Activated CD4-positive, alpha-beta T cell treated with anti-CD3 and anti-CD28 coated beads, Interleukin-2, amount 50 U/mL, for 48 hours (primary cell): ENCODE data around the gene ZNF669.
"Not testable (repeated sequence)": the region's sequence is repeated elsewhere in the genome, so short reads cannot be mapped to it uniquely, and the experiment has no call there.

Experiments
- DNase-seq, 2 experiments: peaks; one replicate each; pipeline ENCODE4 v3.0.0-alpha.2; 2020

Gene ZNF669

GRCh38 chr1:247103859-247104591 is at the start of gene ZNF669:
ZNF669 (minus strand) TSS chr1:247104356; CDS start chr1:247104199, 157 bp downstream.
- DNase-seq, result peak; percentile 93 to 95

- no peak for DNase-seq
These were observed 43.6 kb upstream of the ZNF669 start for GRCh38 chr1:247147781-247148180.

GRCh38 chr1:247147120-247147519 is 43.0 kb upstream of the ZNF669 start:
- DNase-seq, result not testable (repeated sequence)

DNA sequence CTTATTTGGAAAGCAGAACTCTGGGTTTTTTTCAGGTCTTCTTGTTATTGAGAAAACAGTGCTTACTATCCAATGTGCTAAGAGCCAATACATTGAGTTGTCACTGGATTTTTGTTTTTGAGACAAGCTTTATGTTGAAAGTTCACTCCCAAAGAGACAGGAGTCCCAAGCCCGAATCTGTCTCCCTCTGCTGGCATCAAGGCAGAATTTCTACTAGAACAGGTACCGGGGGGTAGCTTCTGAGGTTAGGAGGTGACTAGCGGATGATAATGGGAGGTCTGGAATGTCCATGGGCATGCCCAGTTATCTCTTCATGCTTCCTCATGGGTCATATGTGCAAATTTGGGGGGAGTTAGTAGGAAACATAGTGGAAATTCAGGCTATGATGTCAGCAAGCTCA is 42.5 kb upstream of the ZNF669 start:
- no peak for DNase-seq

DNA sequence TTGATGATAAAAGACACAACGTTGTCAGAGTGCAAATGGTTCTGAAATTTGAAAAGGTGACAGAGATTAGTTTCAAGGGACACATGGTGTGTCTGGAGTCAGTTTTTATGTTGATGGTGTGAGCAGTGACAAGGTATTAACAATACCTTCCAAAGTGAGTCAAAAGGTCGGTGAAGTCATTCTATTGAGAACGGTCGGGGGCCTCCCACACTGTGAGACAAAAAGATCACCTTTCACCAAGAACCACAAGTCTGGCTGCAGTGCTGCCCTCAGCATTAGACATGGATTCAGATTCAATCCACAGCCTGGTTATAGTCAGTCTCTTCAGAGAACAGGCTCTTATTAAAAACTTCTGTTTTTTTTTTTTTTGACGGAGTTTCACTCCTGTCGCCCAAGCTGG is 41.1 kb upstream of the ZNF669 start:
- no peak for DNase-seq

GRCh38 chr1:247139557-247139956 is 35.4 kb upstream of the ZNF669 start:
- DNase-seq, result not testable (repeated sequence)

DNA sequence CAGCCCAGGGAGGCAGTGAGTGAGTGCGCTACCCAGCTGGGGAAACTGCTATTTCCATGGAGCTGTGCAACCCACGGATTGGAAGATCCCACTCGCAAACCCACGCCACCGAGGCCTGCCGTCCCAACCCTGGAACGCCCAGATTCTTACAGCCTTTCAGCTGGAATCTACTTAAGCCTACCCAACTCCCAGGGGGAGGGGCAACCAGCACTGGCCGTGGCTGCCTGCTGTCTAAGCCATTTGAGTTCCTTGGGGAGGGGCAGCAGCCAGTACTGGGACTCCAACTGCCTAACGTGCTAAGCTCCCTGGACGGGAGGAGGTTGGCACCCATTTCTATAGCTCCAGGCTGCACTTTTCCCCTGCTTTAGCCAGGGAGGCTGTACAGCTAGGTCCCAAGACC is 27.1 kb upstream of the ZNF669 start:
- DNase-seq, result no peak

GRCh38 chr1:247127519-247128282 is 23.5 kb upstream of the ZNF669 start:
- not testable (repeated sequence) for DNase-seq

- not testable (repeated sequence) for DNase-seq
These were observed 22.4 kb upstream of the ZNF669 start for GRCh38 chr1:247126601-247127000.

- not testable (repeated sequence) for DNase-seq
These were observed 22.0 kb upstream of the ZNF669 start for GRCh38 chr1:247126166-247126565.

- no peak for DNase-seq
These were observed 17.2 kb upstream of the ZNF669 start for GRCh38 chr1:247121382-247121781.

GRCh38 chr1:247120408-247120668 is 16.2 kb upstream of the ZNF669 start:
- not testable (repeated sequence) for DNase-seq

DNA sequence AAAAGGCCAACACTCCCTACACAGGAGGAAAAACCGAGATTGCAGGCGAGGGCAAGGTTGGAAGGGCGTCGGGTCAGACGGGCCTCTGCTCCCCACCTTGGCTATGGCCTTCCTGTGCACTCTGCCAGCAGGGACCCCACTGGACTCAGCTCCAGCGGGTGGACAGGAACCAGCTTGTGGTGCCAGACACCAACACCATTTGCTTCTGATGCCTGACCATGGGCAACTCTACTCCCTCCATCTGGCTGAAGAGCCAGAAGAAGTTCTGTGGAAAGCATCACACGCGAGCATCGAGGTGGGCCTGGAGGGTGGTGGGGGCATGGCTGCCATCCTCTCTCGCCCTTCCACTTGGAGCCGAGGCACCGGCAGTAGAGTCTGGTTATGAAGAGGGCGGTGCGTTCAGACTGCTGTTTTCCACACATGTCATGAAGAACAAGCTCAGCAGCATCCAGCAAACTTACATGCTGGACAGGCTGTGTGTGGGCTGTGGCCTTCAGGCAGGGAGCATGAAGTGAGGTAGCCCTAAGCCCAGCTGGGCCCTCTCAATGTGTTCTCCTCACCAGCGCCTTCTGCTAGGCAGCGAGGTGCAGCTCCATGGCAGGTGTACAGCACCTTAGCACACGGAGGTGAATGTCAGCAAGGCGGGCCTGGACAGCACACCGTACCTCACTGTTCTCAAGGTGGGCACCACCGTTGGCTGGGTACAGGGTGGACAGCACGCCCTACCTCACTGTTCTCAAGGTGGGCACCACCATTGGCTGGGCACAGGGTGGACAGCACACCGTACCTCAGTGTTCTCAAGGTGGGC is 15.6 kb upstream of the ZNF669 start:
- DNase-seq, result no peak

DNA sequence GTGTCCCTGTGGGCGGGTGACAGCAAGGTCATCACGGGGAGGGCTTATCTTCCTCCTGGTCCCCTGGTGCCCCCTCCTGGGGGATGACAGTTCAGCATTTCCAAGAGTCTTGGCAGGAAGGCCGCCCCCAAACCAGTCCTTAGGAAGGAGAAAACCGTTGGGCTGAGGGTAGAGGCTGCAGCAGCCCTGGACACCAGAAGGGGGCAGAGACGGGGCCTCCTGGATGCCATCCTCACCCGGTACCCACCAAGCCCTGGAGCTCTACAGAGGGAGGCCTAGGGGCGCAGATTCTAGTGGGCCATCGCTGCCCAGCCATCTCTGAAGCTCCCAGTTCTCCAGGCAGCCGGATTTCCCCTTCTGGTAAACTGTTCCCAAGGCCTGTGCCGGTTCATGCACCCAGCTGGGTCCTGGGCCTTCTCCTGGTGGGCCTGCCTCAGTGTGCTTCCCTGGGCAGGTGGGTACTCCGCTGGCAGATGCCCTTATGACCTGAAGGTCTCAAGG is 14.8 kb upstream of the ZNF669 start:
- peak; percentile 37 to 42 for DNase-seq

GRCh38 chr1:247115545-247115944 is 11.4 kb upstream of the ZNF669 start:
- no peak for DNase-seq

GRCh38 chr1:247115141-247115510 is 11.0 kb upstream of the ZNF669 start:
- no peak for DNase-seq

DNA sequence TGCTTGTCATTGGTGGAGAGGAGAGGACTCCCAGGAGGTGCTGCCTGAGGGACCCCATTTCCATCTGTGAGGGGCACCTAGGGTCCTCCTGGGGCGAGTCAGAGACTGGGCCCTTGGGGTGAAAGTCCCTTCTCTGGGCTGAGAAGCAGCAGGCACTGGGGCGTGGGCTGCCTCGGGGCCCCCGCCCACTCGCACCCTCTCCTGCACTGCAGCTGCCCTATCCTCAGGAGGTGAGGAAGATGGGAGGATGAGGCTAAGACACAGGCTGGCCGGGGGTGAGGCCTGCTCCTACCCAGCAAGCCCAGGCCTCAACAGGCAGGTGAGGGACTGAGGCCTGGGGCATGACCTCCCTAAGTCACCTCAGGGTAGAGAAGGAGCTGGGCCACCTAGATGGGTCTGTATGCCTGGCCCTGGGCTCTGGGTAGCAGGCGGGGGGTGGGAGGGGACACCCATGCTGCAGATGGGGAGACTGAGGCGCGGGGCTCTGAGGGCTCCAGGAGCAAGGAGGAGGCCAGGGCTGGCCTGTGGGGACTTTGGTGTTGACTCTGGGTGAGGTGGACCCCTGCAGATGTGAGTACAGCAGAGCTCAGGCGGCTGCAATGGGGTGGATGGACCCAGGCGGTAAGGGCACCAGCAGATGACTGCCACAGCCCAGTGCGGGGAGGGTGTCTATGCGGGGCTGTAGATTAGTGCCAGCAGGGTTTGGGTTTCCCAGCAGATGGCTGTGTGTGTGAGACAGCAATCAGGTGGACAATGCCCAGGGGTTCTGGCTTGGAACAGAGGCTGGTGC is 10.4 kb upstream of the ZNF669 start:
- DNase-seq, result no peak

DNA sequence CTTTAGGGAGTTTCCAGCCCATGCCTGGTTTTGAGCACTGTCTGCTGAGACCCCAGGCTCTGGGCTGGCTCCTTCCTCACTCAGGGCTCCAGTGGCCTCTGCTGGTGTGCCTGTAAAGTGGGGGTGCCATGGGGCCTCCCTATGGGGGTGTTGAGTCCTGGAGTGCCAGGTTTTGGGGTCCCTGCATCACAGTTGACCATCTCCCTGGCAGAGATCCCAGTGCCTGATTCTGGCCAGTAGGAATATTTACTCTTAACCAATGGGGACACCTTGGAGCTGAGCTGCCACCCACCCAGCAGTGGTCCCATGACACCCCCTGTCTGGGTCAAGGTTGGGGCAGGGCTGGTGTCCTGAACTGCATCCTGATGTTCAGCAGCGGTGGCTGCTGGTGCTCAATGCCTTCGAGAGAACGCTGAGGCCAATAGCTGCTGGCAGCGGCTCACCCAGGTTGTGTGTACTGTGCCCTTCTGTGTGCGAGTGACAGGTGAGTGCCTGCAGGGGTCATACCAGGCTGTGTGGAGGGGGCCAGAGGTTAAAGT is 9.6 kb upstream of the ZNF669 start:
- no peak for DNase-seq

- no peak for DNase-seq
These were observed 8.9 kb upstream of the ZNF669 start for GRCh38 chr1:247113094-247113497.

- no peak for DNase-seq
These were observed 8.3 kb upstream of the ZNF669 start for GRCh38 chr1:247112479-247112781.

- no peak for DNase-seq
These were observed 7.7 kb upstream of the ZNF669 start for GRCh38 chr1:247111700-247112478.

- DNase-seq, result no peak
These were observed 7.1 kb upstream of the ZNF669 start for GRCh38 chr1:247111259-247111699.
